ENCODE results near the gene RNF126.
A peak's percentile ranks its signal among the peaks of the same experiment; 100 is the strongest.

The RNF126 gene

DNA sequence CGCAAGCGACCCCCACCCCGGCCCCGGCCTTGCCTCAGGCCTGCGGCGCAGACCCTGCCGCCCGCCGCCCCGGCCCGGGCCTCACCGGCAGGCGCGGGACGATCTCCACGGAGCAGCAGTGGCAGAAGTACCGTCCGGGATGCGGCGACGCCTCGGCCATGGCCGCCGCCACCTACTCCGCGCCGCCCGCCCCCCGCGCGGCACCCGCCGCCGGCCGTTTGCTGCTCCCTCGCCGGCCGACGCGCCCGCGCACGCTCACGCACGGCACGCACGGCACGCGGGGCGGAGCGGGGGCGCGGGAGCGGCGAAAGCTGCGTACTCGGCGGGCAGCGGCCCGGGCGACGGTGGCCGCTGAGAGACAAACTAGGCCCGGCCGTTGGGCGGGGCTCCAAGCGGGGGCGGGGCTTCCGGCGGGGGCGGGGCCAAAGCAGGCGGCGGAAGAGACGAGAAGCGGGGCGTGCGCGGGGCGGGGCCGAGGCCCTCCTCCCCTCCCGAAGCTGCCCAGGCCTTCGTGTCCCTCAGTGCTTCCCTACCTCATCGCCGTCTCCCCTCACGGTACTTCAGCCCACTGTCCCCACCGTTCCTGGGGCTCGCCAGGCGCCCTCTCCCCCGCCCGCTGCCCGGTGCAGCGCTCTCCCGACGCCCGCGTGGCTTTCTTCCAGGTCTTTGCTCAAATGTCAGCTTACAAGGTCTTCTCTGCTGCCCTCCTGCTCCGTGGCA lies at the start of gene RNF126:
Gene RNF126 (minus strand): TSS at position 253 of the 720 bp plus-strand sequence. CDS start 93 bp downstream, at position 160.
- H3K27ac ChIP-seq: peak within 1 kb of the TSS; percentile 100
- TF ChIP-seq ZFX (IDR thresholded peaks at IDR 0.05): peak; percentile 73; the same call in 1 of the 2 replicates
- TF ChIP-seq, protein P1, sequence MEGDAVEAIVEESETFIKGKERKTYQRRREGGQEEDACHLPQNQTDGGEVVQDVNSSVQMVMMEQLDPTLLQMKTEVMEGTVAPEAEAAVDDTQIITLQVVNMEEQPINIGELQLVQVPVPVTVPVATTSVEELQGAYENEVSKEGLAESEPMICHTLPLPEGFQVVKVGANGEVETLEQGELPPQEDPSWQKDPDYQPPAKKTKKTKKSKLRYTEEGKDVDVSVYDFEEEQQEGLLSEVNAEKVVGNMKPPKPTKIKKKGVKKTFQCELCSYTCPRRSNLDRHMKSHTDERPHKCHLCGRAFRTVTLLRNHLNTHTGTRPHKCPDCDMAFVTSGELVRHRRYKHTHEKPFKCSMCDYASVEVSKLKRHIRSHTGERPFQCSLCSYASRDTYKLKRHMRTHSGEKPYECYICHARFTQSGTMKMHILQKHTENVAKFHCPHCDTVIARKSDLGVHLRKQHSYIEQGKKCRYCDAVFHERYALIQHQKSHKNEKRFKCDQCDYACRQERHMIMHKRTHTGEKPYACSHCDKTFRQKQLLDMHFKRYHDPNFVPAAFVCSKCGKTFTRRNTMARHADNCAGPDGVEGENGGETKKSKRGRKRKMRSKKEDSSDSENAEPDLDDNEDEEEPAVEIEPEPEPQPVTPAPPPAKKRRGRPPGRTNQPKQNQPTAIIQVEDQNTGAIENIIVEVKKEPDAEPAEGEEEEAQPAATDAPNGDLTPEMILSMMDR (conservative IDR thresholded peaks at IDR 0.05): no peak

DNA sequence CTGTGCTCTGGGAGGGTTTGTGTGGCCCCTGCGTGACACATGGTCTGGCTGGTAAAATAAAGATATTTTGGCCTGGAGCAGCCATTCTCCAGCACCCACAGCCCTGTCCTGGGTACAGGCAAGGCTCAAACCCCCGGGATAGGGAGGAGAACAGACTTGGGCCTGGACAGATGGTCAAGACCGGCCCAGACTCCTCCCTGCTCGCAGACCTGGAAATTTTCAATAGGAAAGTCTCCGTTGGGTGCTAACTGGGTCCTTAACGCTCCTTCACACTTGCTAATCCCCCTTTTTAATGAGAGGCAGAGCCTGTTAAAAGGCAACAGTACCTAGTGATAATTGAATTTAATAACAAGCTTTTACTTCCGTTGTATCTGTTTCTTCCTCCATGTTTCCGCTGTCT lies 48.2 kb upstream of the RNF126 start:
- H3K27ac ChIP-seq: no peak overlapping the region
- TF ChIP-seq ZFX (IDR thresholded peaks at IDR 0.05): no peak
- TF ChIP-seq, protein P1 (conservative IDR thresholded peaks at IDR 0.05): no peak

DNA sequence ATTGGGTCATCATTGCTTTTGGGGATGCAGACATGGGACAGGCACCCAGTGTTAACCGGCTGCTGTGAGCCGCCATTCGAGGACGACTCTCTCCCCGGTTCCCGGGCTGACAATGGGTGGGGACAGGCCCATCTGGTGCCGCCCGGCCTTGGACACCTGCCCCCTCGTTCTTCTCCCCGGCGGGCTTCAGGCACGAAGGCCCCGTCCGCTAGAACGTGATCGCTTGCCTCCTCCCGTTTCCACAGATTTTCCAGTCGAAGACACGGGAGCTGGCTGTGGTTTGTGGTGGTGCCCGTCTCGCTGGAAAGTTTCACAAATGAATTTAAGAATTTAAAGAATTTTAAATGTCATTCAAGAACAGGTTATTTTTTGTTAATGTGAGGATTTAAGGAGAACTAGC lies 47.8 kb upstream of the RNF126 start:
- no peak overlapping the region for H3K27ac ChIP-seq
- TF ChIP-seq, protein P1 (conservative IDR thresholded peaks at IDR 0.05): no peak
- TF ChIP-seq ZFX (IDR thresholded peaks at IDR 0.05): no peak

DNA sequence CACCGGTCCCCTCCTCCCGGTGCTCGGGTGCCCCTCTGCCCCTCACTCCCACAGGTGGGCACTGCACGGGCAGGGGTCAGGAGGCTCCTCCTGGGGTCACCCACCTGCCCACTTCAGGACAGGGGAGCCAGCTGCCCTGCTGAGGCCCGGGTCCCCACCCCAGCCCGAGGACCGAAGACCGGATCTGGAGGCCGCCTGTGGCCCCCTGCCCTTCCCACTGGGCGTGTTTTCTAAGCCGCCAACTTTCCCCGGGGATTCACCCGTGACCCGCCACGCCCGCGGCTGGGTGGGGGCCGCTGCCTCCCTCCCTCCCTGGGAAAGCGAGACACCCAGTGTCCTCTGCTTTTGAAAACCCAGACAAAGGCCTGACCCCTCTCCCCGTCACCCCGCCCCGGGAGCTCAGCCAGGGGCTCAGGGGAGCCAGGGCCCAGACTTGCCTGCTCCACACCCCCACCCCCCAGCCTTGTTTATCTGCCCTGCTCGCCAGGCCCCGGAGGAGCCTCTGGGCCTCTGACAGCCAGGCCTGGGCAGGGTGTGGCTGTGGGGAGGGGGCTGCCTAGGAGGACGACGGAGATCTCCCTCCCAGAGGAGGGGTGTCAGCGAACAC lies 47.1 kb upstream of the RNF126 start:
- no peak for TF ChIP-seq ZFX (IDR thresholded peaks at IDR 0.05)
- TF ChIP-seq, protein P1 (conservative IDR thresholded peaks at IDR 0.05): no peak
- H3K27ac ChIP-seq: no peak overlapping the region

DNA sequence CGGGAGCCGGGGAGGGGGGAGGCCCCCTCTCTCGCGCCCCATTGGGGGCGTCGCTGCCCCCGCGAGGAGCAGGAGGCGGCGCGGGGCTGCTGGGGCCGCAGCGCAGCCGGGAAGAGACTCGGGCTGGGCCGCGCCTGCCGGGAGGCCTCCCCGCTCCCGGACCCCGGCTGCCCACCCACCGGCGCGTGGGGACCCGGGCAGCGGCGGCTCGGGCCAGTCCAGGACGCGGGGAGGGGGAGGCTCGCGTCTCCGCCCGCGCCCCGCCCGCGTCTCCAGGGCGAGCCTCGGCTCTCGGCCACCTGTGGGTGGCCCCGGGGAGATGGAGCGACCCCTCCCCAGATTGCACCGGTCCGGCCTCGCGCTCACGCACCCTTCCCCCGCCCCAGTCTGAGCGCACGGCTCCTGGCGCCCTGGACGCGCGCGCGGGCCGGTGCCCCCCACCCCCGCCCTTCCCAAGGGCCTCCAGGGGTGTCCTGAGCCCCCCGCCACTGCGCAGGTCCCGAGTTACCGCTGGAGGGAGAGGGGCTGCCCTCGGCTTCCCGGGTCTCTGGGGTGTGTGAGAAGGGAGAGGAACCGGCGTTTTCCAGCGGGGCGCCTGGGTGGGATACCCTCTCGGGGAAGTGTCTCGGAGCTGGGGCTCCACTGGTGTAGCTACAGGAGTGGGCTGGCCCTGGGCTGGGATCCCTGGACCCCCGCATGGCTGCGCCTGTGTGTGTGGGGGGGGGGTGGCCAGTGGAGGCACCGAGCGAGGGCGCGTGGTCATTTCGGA lies 46.4 kb upstream of the RNF126 start:
- TF ChIP-seq ZFX (IDR thresholded peaks at IDR 0.05): no peak
- TF ChIP-seq, protein P1 (conservative IDR thresholded peaks at IDR 0.05): no peak
- no peak overlapping the region for H3K27ac ChIP-seq

DNA sequence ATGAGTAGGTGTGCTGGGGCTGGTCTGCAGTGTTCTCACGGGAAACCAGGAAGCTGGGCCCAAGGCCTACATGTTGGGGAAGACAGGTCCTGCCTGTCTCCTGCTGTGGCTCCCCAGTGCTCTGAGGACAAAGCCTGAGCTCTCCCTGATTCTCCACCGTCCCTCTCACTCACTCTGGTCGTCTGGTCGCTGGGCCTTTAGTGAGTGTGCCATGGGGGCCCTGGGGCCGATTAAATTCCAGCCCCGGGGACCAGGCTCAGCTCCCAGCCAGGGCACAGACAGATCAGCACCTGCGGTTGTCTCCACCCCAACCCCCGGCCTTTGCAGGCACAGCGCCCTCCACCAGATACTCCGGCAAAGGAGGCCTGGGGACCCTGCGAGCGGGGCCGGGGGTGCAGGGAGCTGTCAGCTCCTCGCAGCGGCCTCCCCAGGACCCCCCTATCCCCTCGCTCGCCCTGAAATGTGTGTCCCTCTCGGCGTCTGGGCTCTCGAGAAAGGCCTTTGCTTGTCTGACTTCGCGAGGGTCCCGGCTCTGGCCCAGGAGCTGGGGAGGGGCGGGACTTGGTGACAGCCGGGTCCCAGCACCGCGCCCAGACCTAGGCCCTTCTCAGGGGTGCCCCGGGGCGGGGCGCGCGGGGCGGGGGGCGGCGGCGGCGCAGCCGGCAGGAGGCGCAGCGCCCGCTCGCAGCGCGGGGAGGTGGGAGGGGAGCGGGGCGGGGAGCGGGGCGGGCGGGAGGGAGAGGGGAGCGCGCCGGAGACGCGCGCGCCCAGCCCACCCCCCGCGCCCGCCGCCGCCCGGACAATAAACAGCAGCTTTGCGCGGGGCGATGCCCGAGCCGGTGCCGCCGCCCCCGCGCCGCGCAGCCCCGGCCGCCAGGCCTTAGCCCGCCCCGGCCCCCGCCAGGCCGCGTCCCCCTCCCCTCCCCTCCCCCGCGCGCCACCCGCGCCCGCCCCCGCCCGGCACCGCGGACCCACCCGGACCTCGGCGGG lies 45.4 kb upstream of the RNF126 start, which contains the start of gene PALM:
Gene PALM (plus strand): TSS at position 782 of the 990 bp plus-strand sequence. CDS start 212 bp downstream, outside the sequence.
- TF ChIP-seq ZFX (IDR thresholded peaks at IDR 0.05): no peak
- TF ChIP-seq, protein P1 (conservative IDR thresholded peaks at IDR 0.05): no peak
- peak within 1 kb of the TSS; percentile 5 for H3K27ac ChIP-seq

All from C4-2B (cell line).